Stimulated activated CD4-positive, alpha-beta T cell treated with anti-CD3 and anti-CD28 coated beads, Interleukin-2, amount 100 ng/mL, for 4 hours (primary cell): ENCODE measurements around the gene HCK.

Source experiments
- DNase-seq: peaks from one replicate; pipeline ENCODE4 v3.0.0-alpha.2; 2020; ENCODE audit warnings: low read depth

The HCK gene

DNA sequence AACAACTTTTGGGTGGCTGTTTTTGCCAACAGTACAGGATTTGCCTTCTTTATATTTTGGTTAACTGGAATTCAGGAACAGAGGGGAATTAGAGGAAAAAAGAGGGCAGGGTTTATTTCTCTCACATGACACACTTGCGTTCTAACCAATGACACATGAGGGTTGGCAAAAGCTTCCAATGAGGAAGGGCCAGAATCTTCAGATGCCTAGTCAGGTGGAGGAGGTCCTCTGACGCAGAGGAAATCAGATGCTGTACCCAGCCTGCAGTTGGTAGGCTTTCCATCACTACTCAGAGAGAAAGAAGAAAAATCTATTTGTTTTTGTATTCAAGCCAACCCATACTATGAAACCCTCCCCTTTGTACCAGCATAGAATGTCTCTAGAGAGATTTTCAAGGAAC lies 78.3 kb downstream of the HCK start:
- DNase-seq = no peak

DNA sequence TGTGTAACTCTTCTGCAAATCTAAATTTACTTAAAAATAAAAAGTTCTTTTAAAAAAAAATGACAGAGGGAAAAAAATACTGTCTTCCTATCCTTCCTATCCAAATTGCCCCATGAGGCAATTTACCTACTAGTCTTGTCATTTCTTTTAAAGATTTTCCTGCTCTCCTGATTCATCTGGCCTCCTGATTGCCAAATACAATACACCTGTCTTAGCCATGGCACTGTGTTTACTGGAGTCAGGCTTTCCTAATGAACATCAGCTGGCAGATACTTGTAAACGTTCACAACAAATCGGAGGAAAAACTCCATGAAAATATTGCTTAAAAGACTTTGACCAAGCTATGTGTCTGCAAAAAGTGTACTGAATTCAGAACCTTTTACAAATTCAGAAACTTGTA lies 78.9 kb downstream of the HCK start:
- no peak for DNase-seq

DNA sequence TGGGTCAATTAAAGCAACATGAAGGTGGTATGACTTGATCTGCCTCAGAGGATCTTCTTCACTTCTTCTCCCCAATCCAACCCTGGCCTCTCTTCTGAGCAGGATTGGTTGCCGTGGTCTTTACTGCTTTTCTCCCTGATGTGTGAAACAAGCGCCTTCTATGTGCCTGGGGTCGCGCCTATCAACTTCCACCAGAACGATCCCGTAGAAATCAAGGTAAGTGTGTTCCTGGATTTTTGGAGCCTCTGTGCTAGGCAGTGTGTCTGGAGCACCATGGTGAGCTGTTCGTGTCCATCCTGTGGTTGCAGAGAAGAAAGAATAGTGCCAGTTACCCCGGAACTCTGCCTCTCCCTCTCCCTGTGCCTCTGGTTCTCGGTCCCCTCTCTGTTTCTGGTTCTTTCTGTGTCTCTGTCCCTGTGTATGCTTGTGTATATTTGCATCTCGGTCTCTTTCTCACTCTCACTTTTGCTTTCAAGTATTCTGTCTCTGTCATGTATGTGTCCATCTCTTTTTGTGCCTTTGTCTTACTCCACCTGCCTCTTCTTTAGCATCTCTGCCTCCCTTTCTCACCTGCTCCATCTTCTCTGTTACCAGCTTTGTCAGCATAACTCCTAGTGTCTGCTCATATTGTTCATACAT lies 81.0 kb downstream of the HCK start:
- DNase-seq = no peak

DNA sequence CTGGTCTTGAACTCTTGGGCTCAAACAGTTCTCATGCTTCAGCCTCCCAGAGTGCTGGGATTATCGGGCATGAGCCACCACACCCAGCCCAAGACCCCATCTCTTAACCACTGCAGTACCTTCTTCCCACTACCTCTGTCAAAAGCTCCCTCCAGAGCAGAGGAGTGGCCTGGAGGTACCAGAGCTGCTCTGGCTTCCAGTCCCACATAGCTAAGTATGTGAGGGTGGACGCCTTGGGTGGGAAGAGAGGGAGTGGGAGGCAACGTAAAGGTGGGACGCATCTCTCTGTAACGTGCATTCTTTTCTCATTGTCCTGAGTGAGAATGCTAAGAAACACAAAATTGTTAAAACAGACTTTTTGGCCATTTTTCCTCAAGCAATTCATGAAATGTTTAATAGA lies 82.0 kb downstream of the HCK start:
- DNase-seq = no peak

DNA sequence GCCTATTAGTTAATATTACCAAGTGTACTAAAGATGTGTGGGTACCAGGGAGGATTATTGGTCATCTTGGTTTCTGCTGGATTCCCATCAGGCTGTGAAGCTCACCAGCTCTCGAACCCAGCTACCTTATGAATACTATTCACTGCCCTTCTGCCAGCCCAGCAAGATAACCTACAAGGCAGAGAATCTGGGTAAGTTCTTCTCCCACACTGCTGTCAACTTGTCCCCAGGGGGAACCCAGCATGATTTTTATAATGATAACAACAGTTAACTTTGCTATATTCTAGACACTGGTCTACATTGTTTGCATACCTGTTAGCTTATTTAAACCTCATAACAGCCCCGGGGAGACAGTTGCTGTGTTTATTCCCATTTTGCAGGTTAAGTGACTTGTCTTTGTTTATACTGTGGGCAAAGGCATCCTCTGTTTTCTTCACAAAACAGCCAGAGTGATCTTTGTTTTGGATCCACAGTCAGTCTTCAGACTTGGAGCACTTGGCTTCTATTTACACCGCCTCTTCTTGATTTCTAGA lies 84.0 kb downstream of the HCK start:
- no peak for DNase-seq

DNA sequence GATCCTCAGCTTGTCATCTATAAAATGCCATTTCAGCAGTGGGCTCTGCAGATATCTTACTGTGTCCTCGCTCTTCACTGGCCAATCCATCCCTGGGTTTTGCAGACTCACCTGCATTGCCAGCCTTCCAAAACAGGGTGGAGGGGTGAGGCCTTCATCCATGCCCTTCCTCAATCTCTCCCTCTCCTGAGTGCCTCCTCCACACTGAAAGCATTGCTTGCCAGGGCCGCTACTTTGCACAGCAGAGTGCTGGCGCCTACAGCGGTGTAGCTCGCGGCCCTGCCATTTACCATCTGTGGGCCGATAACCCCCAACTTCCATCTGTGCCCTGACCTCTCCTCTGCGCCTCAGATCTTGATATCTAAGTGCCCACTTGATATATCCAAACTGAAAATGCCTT lies 86.9 kb downstream of the HCK start:
- no peak for DNase-seq

DNA sequence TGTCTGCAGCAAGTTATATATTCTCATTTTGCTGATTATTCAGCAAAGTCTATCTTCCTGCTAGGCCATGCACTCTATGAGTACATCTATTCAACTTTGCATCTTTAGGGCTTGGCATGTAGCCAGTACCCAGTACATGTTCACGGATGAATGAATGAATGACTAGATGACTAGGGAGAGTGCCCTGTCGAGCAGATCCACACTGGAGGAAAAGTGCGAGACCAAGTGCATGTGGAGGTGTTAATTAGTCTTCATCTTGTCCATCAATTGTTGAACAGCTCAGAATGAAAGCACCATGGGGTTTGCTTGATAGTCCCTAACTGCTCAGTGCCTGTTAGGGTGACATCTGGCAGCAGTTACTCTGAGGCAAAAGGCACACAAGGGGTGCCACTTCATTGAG lies 87.9 kb downstream of the HCK start:
- DNase-seq = no peak

DNA sequence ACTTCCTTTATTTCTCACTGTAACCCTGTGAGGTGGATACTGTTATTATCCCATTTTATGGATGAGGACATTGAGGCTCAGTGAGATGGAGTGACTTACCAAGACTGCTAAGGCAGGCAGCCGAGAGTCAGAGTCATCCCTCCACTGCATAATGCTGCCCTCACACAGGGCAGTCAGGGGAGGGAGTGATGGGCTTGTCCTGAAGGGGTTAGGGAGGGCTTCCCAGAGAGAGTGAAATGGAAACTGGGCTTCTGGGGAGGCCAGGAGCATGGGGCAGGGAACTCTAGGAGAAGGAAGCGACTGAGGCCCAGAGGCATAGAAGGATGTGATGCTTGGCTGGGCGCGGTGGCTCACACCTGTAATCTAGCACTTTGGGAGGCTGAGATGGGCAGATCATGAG lies 88.6 kb downstream of the HCK start:
- DNase-seq = no peak

DNA sequence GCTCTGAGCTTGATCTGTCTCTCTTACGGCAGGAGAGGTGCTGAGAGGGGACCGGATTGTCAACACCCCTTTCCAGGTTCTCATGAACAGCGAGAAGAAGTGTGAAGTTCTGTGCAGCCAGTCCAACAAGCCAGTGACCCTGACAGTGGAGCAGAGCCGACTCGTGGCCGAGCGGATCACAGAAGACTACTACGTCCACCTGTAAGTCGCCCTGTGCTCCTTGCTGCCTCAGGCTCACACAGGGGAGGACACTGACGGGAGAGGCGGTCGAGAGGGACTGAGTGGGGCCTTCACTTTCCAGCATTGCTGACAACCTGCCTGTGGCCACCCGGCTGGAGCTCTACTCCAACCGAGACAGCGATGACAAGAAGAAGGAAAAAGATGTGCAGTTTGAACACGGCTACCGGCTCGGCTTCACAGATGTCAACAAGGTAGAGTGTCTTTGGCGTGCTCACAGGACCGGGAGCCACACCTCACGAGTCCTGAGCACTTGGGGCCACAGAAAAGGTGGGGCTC lies 89.5 kb downstream of the HCK start:
- no peak for DNase-seq

DNA sequence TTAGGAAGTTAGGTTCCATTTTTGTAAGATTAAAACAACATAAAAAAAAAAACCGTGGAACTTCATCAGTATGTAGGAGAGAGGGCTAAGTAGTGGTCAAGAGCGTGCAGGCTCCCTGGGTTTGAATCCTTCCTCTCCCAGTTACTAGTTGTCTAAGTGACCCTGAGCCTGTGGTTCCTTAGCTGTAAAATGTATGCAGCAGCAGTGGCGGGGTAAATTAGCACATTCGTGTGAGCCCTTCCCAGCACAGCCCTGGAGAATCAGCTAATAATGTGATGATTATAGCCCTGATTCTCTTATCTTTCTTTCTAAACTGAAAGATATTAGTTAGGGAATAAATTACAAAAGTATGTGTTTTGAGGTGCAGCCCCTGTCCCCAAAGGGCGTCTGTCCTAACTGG lies 90.0 kb downstream of the HCK start:
- no peak for DNase-seq

DNA sequence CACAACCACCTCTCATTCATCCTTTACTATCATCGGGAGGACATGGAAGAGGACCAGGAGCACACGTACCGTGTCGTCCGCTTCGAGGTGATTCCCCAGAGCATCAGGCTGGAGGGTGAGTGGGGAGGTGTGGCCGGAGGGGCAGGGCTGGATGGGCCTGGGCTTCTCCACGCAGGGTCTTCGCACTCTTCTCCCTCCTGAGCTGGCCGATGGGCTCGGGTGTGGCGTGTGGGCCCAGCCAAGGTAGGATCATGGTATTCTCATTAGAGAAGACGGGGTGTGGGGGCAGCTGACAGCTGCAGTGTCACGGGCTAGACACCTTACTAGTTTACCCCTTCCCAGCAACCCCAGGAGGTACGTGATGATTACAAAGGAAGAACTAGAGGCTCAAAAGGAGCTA lies 90.9 kb downstream of the HCK start:
- DNase-seq = no peak

DNA sequence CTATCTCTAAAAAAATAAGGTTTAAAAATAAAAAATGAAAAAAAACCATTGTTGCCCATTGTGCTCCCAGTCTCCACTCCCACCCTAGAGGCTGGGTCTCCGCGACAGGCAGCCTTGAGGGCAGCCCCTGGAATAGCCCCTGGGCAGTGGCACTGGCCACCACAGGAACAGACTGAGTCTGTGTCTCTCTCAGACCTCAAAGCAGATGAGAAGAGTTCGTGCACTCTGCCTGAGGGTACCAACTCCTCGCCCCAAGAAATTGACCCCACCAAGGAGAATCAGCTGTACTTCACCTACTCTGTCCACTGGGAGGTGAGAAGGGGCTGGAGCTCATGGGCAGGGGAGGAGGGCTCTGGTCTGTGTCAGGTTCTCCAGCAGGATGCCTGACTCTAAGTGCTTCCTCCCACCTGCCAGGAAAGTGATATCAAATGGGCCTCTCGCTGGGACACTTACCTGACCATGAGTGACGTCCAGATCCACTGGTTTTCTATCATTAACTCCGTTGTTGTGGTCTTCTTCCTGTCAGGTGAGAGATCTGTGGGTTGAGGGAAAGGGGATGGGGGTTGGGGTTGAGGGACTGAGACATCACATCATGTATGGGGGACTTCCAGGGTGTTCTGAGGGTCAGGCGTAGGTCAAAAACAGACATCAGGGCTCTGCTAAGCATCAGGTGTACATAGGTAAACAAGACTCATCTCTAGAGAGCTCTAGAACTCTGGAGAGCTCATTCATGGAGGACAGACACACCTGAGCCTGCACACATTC lies 93.0 kb downstream of the HCK start:
- no peak for DNase-seq

DNA sequence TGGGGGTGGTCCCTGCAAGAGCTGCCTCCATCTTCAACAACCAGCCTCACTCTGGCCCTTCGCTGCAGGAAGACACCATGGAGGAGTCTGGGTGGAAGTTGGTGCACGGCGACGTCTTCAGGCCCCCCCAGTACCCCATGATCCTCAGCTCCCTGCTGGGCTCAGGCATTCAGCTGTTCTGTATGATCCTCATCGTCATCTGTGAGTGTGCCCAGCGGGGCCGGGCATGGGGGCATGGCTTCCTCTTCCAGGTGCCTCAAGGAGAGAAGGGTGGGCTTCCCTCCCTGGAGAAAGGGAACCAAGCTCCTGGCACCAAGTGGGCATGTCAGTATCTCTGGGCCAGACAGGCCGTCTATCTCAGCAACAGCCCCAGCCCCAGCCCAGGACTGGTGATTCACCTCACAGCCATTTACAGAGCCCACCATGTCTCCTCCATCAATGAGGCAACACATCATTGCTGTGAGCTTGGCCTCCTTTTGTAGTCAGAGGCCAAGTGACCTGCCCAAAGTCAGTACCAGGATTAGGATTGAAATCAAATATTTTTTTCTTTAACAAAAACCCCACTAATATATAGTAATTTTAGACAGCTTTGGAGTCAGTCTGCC lies 97.6 kb downstream of the HCK start:
- DNase-seq = no peak

DNA sequence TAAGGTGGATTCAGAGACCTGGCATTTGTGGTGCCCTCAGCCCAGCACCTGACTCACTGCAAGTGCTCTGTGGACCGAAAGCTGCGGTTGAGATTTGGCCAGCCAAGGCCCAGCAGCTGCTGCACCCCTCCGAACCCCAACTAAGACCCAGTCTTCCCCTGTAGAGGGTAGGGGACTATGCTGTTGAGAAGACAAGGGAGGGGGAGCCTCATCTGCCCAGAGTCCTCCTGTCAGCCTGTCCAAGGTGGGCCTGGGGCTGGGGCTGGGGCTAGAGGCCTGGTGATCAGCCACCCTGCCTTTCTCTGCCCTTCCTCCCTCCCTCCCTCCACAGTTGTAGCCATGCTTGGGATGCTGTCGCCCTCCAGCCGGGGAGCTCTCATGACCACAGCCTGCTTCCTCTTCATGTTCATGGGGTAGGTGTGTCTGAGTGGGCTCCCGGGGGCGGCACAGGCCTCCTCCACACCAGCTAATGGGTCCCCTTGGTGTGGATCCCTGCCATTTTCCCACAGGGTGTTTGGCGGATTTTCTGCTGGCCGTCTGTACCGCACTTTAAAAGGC lies 98.3 kb downstream of the HCK start:
- no peak for DNase-seq
